Activated B cell treated with CpG ODN at 0.5 μM for 24 hours (primary cell): Measurements from ENCODE around the gene NOXRED1. TPM values are rescaled to one million over a fixed set of nuclear protein-coding genes. Genes with fewer than 3 reads are reported as not detected.

ENCODE experiments used
- ATAC-seq: fragments of 200-7000 bp; cut with Tn5 transposase; one replicate; pipeline ENCODE4 v1.10.0; 2021; ENCODE audit warnings: low read depth, mild to moderate bottlenecking, moderate library complexity
- CTCF ChIA-PET: fragments of 350-600 bp; sonication (Branson Sonifier 250); formaldehyde crosslinking; loops from one replicate; lab custom pipeline; 2021; ENCODE audit warnings: antibody characterized with exemption; lab: Charles Lee
- POLR2A ChIA-PET: fragments of 350-600 bp; sonication (Branson Sonifier 250); formaldehyde crosslinking; loops from one replicate; lab custom pipeline; 2021; ENCODE audit warnings: antibody characterized with exemption; lab: Charles Lee
- DNase-seq: peaks from one replicate; pipeline ENCODE4 v3.0.0; 2022
- H3K27ac Mint-ChIP-seq: one replicate; pipeline ENCODE4 v1.8.0; 2020; ENCODE audit warnings: mixed read lengths
- H3K27me3 Mint-ChIP-seq: one replicate; pipeline ENCODE4 v1.8.0; 2021; ENCODE audit warnings: mixed read lengths
- H3K36me3 Mint-ChIP-seq: one replicate; pipeline ENCODE4 v1.8.0; 2021; ENCODE audit warnings: low read depth, mixed read lengths
- H3K4me1 Mint-ChIP-seq: one replicate; pipeline ENCODE4 v1.8.0; 2021; ENCODE audit warnings: mixed read lengths
- H3K4me3 Mint-ChIP-seq: one replicate; pipeline ENCODE4 v1.8.0; 2020; ENCODE audit warnings: mild to moderate bottlenecking, mixed read lengths
- H3K9me3 Mint-ChIP-seq: one replicate; pipeline ENCODE4 v1.8.0; 2020; ENCODE audit warnings: mixed read lengths
- CTCF ChIP-seq: fragments of 200-600 bp; IDR thresholded peaks from one replicate; pipeline ENCODE4 v1.8.0; 2022; ENCODE audit warnings: antibody characterized with exemption, mild to moderate bottlenecking
- intact Hi-C: fragments of 100-400 bp; cut with micrococcal nuclease; formaldehyde crosslinking; loops from one replicate; pipeline ENCODE4 v1.15.1; 2024
- total RNA-seq: library from RNA; stranded (reverse); gene quantifications from 2 replicates; pipeline ENCODE4 v1.2.3, GENCODE V29; 2022

NOXRED1 gene
- total RNA-seq, 1 donor from 2014 or later = 1.0 TPM

GRCh38 chr14:77409131-77409533, 14.2 kb downstream of the NOXRED1 start:
- Mint-ChIP-seq H3K4me3 (no peak overlapping the region), H3K27ac (no peak overlapping the region), H3K9me3 (no peaks in the 10 kb centered on the region), H3K36me3 (no peaks in the 10 kb centered on the region), H3K4me1 (peaks cover 5% of the 10 kb centered on the region), H3K27me3 (no peaks in the 10 kb centered on the region)
- peak; percentile 50 for ATAC-seq
- TF ChIP-seq CTCF = no peak
- CTCF ChIA-PET = interaction anchor here (1.1 to 1.5 kb wide), 2 partner anchors 32 to 90 kb away, joined by 4 to 5 read pairs; partner anchors contain the start of genes SAMD15 and TMED8
- POLR2A ChIA-PET = no interaction called here
- DNase-seq = no peak
- intact Hi-C loops = no loop called here

GRCh38 chr14:77407158-77407557, 16.2 kb downstream of the NOXRED1 start:
- Mint-ChIP-seq H3K27ac (no peak overlapping the region), H3K4me3 (no peak overlapping the region), H3K36me3 (no peaks in the 10 kb centered on the region), H3K9me3 (no peaks in the 10 kb centered on the region), H3K27me3 (no peaks in the 10 kb centered on the region), H3K4me1 (peaks cover 5% of the 10 kb centered on the region)
- no peak for DNase-seq
- ChIA-PET CTCF (interaction anchor here (0.7 kb wide), 1 partner anchor 258 kb away, joined by 3 read pairs; no protein-coding TSS in a partner anchor), POLR2A (interaction anchor here (0.6 to 1.3 kb wide), 2 partner anchors 18 to 30 kb away, joined by 3 to 5 read pairs; partner anchors contain the start of genes SAMD15 and TMED8)
- TF ChIP-seq CTCF = no peak
- no peak for ATAC-seq
- intact Hi-C loops = no loop called here

- TF ChIP-seq CTCF = no peak
- H3K36me3 Mint-ChIP-seq = no peaks in the 10 kb centered on the region
- H3K9me3 Mint-ChIP-seq = no peaks in the 10 kb centered on the region
- H3K4me3 Mint-ChIP-seq = no peak overlapping the region
- ATAC-seq = no peak
- ChIA-PET POLR2A (interaction anchor here (0.6 to 1.3 kb wide), 2 partner anchors 18 to 30 kb away, joined by 3 to 5 read pairs; partner anchors contain the start of genes SAMD15 and TMED8), CTCF (no interaction called here)
- DNase-seq = no peak
- intact Hi-C loops = no loop called here
- no peak overlapping the region for H3K27ac Mint-ChIP-seq
- no peaks in the 10 kb centered on the region for H3K27me3 Mint-ChIP-seq
- peaks cover 5% of the 10 kb centered on the region for H3K4me1 Mint-ChIP-seq
These were observed 16.6 kb downstream of the NOXRED1 start for GRCh38 chr14:77406718-77407117.

- DNase-seq (no peak), ATAC-seq (no peak)
- ChIA-PET CTCF (no interaction called here), POLR2A (no interaction called here)
- intact Hi-C loops = no loop called here
- TF ChIP-seq CTCF = no peak
- no peaks in the 10 kb centered on the region for H3K27me3 Mint-ChIP-seq
- peaks cover 5% of the 10 kb centered on the region for H3K4me1 Mint-ChIP-seq
- no peak overlapping the region for H3K27ac Mint-ChIP-seq
- no peak overlapping the region for H3K4me3 Mint-ChIP-seq
- no peaks in the 10 kb centered on the region for H3K9me3 Mint-ChIP-seq
- no peaks in the 10 kb centered on the region for H3K36me3 Mint-ChIP-seq
These were observed 17.2 kb downstream of the NOXRED1 start for GRCh38 chr14:77406086-77406485.

GRCh38 chr14:77403768-77404167, 19.6 kb downstream of the NOXRED1 start:
- Mint-ChIP-seq H3K9me3 (no peaks in the 10 kb centered on the region), H3K4me1 (peaks cover 5% of the 10 kb centered on the region), H3K27ac (no peak overlapping the region), H3K4me3 (no peak overlapping the region), H3K27me3 (no peaks in the 10 kb centered on the region), H3K36me3 (no peaks in the 10 kb centered on the region)
- POLR2A ChIA-PET = no interaction called here
- CTCF ChIA-PET = no interaction called here
- DNase-seq = no peak
- no peak for ATAC-seq
- TF ChIP-seq CTCF = no peak
- intact Hi-C loops = no loop called here
